Urinary bladder (tissue), 4 donors: ENCODE results near the gene ASB15. TPM values are rescaled to one million over a fixed set of nuclear protein-coding genes. Genes with fewer than 3 reads are reported as not detected.

Experiments
- DNase-seq: peaks from one replicate; pipeline ENCODE4 v3.0.0-alpha.2; 2015; ENCODE audit errors: extremely low spot score
- H3K27ac ChIP-seq: one replicate; pipeline ENCODE4 v1.5.1; 2013; ENCODE audit warnings: low read depth, mild to moderate bottlenecking, moderate library complexity
- H3K36me3 ChIP-seq: one replicate; pipeline ENCODE4 v1.6.1; 2013; ENCODE audit warnings: mild to moderate bottlenecking, moderate library complexity; ENCODE audit not compliant: insufficient read depth
- H3K4me1 ChIP-seq: one replicate; pipeline ENCODE4 v1.6.1; 2013; ENCODE audit warnings: mild to moderate bottlenecking, moderate library complexity; ENCODE audit not compliant: insufficient read depth
- H3K4me3 ChIP-seq: one replicate; pipeline ENCODE4 v1.5.1; 2013; ENCODE audit warnings: low read depth, low read length
- WGBS: extraction: QIAGEN DNeasy Blood & Tissue Kit; methylation state at CpG from one replicate; pipeline ENCODE4 v1.1.7; 2013; 5-methylcytosine and 5-hydroxymethylcytosine counted together
- polyA plus RNA-seq: library from polyadenylated mRNA; stranded (reverse); fragments of 200-250 nt; gene quantifications from one replicate; pipeline ENCODE4 v1.2.3, GENCODE V29; 2013
- total RNA-seq: library from RNA; depleted of rRNA; stranded (reverse); fragments of >200 nt; gene quantifications from one replicate; pipeline ENCODE4 v1.2.3, GENCODE V29; 2014
- donor health status: healthy with polysubstance abuse.
- donor health status: healthy.

ASB15 gene
- total and polyA plus RNA-seq, 2 donors: 0.11 TPM; not detected in 1

DNA sequence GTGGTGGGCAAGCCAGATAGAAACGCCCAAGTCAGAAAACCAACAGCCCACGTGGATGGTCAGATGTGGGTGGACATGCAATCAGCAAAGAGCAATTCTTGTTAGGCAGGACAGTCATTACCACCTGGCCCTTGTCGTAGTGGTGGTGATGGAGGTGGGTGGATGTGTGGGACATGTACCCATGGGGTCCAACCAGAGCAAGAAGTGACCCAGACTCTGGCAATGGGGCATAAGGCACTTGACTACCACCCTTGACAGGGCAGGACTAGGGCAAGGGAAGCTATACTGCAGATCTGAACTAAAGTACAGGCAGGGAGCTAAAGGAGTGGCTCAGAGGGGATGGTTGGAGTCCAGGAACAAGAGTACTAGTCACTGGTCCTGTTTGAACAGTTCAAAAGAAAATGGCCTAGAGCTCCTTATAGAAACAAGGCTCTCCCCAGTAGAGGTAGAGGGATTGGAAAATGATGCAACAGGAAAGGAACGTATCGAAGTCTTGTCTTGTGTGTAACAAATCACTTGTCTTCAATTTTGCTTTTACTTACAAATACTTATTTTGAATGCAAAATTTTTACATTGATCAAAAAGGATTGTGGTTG is 71.6 kb downstream of the ASB15 start:
- Histone ChIP-seq H3K4me3 (no peak overlapping the region), H3K27ac (no peak overlapping the region), H3K36me3 (peaks cover 1% of the 10 kb centered on the region), H3K4me1 (no peaks in the 10 kb centered on the region)
- 93% methylated on average over 5 of the region's 5 CpGs for WGBS
- DNase-seq: no peak

DNA sequence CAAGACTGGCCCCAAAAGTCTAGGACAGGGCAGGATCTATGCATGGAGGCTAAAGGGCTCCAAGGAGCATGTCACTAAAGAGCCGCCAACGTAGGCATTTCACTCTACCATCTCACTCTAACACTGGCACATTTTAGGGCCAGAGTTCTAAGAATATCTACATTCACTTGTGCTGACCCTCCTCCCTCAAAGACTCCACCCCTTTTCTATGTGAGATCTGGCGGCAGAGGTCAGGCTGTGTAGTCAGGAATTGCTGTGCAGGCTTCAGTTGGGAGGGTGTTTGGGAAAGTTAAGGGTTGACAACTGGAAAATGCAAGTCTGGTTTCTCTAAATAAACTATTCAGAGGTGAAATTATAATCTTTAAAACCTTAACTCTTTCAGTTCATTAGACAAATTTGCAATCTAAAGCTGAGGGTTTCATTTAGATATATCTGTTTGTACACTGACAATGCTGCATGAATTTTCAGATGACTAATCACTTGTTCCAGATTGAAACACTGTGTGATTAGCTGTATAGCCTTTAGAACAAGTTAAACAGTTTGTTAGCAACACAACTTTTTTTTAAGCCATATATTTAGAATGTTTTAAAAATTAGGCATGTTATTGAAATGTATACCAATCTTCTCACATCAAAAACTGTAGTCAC is 72.3 kb downstream of the ASB15 start:
- no peak for DNase-seq
- H3K4me1 ChIP-seq: no peaks in the 10 kb centered on the region
- no peak overlapping the region for H3K4me3 ChIP-seq
- H3K27ac ChIP-seq: no peak overlapping the region
- H3K36me3 ChIP-seq: peaks cover 1% of the 10 kb centered on the region
- 76% methylated on average over 3 of the region's 3 CpGs for WGBS

DNA sequence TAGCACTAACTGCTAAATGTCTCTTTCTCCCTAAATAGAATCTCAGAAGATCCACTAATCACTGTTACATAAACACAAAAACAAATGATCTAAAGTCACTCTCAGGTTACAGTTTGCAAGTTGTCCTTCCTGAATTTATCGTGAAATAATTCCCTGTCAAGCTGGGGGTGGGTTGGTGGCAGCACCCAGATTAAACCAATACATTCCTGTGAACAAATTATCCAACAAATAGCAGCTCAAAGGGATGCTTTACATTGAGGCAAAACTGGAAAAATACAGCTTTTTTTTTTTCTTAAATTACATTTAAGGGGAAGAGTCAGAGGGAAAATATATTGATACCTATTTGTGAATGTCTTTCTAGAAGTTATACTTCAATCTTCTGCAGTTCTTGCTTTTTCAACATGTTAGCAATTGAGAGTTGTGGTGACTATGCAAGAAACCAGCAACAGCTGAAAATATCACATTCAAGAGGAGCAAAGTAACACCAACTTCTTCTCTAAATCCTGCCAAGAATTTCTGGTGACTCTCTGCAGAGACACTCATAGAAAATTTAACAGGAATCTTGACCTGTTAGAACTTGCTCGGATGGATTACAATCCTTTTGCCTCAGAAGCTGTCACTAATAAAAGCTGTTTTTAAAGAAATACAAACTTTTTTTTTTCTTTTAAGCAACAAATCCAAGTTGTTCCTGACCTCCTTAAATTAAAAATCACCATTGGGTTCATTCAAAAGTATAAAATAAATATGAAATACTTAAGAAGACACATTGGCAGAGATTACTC is 73.0 kb downstream of the ASB15 start:
- no peak for DNase-seq
- 17% methylated on average over 2 of the region's 2 CpGs for WGBS
- H3K4me3 ChIP-seq: no peak overlapping the region
- peaks cover 1% of the 10 kb centered on the region for H3K36me3 ChIP-seq
- H3K27ac ChIP-seq: no peak overlapping the region
- H3K4me1 ChIP-seq: no peaks in the 10 kb centered on the region

DNA sequence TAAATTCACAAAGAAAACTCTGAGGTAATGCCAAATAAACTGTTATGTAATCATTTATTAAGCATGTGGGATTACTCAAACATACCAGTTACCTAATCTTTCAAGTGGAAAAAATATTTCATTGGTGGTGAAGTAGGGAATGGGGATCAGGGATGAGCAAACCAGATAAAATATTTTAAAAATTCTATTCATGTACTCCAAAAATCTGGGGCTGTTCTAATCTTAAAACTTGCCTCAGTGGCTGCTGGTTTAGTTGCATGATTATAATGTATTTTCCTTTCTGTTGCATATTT is 73.5 kb downstream of the ASB15 start:
- H3K4me1 ChIP-seq: no peaks in the 10 kb centered on the region
- no peak overlapping the region for H3K4me3 ChIP-seq
- H3K27ac ChIP-seq: no peak overlapping the region
- H3K36me3 ChIP-seq: peaks cover 1% of the 10 kb centered on the region
- DNase-seq: peak; percentile 10

DNA sequence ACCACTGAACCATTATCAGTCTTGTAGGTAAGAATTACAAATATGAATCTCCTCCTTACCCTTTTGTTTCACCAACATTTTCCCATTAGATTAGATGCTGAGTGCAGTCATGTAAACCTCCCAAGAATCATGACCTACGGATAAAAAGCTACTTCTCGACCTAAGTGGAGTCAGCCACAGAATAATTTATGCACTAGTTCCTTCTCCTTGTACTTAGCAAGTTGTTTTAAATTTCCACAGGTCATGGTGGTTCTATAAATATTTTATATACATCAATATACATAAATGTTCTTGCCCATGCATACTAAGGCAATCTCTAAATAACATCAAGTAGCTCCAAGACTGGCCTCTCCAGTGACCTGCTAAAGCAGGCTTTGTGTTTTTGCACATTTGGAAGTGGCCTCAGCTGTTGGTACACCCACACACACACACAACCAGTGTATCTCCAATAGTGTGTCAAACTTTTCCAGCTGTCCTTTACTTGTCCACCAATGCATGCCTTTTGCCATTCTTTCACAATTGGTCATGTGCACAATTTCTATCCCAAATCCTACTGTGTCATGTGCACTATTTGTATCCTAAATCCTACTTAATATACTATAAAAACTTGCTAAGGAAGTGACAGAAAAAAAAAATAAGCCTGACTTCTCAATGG is 75.6 kb downstream of the ASB15 start:
- Histone ChIP-seq H3K27ac (no peak overlapping the region), H3K4me1 (no peaks in the 10 kb centered on the region), H3K4me3 (no peak overlapping the region), H3K36me3 (peaks cover 3% of the 10 kb centered on the region)
- no peak for DNase-seq
- WGBS: 69% methylated on average over 2 of the region's 2 CpGs

DNA sequence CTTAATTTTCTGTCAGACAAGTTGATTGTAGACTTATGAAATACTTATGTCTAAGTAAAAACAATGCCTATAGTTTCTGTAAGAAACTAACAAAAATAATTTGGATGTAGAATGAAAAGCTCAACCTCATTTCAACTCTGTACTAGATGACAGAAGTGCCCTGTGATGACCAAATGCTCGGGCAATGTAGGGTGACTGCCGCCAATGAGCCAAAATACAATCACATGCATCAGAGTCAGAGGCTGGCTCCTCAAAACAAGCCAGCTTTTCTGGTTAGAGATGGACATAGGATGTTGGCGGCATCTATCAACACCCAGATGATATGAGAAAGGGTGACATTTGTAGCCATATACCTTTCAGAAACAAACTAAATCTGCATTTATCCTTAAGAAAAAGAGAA is 78.0 kb downstream of the ASB15 start:
- no peaks in the 10 kb centered on the region for H3K4me1 ChIP-seq
- WGBS: 98% methylated on average over 3 of the region's 3 CpGs
- no peak overlapping the region for H3K27ac ChIP-seq
- no peak for DNase-seq
- no peak overlapping the region for H3K4me3 ChIP-seq
- peaks cover 3% of the 10 kb centered on the region for H3K36me3 ChIP-seq

DNA sequence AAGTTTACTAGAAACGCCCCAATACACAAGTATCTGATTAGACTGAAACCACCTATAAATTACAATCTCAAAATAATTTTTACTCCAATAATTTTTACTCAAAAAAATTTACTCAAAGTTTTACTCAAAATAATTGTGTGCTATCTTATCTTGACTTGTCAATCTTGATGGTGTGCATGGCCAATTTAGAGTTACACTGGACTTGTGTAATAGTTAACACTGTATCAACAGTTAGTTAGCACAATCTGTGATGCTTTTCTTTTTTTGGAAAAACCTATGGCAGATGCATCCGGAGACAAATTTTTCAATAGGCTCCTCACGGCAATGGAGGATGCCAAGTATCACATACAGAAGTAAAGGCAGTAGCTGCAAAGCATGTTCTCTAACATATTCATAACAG is 79.0 kb downstream of the ASB15 start:
- Histone ChIP-seq H3K4me3 (no peak overlapping the region), H3K36me3 (peaks cover 3% of the 10 kb centered on the region), H3K4me1 (no peaks in the 10 kb centered on the region), H3K27ac (no peak overlapping the region)
- 72% methylated on average over 3 of the region's 3 CpGs for WGBS
- no peak for DNase-seq

DNA sequence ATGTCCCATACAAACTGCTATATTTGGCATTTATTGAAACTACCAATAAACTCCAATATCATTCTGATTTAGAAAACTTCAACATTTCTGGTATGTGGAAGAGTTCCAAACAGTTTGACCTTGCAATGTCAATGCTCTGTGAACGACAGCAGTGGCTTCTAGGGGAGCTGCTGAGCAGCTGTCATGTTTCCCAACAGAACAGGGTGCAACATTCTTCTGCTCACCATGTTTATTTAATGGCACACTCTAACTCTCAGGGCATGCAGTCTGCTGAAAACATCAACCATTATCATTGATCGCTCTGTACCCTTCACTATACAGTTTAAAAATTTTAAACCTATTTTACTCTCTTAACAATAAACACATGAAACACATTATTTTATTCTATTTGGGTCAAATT is 79.9 kb downstream of the ASB15 start:
- peaks cover 1% of the 10 kb centered on the region for H3K36me3 ChIP-seq
- 55% methylated on average over 2 of the region's 2 CpGs for WGBS
- DNase-seq: no peak
- H3K4me1 ChIP-seq: no peaks in the 10 kb centered on the region
- H3K27ac ChIP-seq: no peak overlapping the region
- no peak overlapping the region for H3K4me3 ChIP-seq

DNA sequence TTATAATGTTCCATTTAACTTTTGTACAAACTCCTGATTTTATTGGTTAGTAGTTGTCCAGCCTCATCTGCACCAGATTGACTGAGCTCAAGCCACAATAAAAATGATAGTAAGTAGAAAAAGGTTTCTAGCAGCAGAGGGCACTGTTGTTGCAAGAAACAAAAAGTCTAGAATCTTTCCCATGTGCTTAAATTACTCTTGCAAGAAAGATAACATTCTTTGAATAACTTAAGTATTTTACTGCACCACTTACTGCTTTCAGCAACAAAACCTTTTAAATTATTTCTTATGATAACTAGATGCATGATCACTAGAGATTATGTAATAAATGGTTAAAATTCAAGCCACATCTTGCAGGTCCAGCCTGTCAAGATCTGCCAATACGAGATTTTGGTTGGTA is 81.1 kb downstream of the ASB15 start:
- Histone ChIP-seq H3K4me1 (no peaks in the 10 kb centered on the region), H3K27ac (no peak overlapping the region), H3K36me3 (peaks cover 1% of the 10 kb centered on the region), H3K4me3 (no peak overlapping the region)
- DNase-seq: no peak
- 89% methylated on average over 1 of the region's 1 CpG for WGBS

DNA sequence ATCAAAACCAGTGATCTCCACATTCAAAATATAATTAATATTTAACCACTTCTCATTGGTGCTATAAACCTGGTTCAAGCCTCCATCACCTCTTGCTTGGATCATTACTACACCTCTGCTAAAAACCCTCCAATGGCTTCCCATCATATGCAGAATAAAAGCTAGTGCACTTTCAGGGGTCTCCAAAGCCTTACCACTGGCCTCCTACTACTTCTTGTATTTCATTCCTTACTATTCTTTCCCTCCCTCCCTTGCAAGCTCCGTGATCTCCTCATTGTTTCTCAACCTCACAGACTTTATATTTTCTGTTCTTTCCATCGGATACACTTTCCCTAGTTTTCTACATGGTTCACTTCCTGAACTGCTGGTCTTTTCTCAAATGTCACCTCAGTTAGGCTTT is 85.5 kb downstream of the ASB15 start:
- 97% methylated on average over 2 of the region's 2 CpGs for WGBS
- peaks cover 1% of the 10 kb centered on the region for H3K36me3 ChIP-seq
- no peak overlapping the region for H3K27ac ChIP-seq

DNA sequence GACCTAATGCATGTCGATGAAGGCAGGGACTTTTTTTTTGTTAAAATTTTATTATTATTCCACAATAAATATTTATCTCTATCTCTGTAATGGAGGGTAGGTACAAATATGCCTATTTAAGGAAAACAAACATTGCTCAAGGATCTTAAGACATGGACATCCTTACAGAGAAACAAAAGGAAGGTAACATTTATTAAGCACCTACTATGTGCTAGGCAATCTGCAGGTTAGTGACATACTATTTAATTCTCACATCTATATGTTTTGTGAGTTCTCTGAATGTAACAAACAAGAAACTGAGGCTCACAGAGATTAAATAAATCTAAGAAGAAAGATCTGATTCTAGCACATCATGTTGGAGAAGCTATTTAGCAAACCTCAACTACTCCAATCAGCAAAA is 86.1 kb downstream of the ASB15 start:
- H3K36me3 ChIP-seq: peaks cover 1% of the 10 kb centered on the region
- 95% methylated on average over 1 of the region's 1 CpG for WGBS
- no peak overlapping the region for H3K4me3 ChIP-seq

More for the DNA sequence above, 85.5 kb downstream of the ASB15 start:
- no peak for DNase-seq
- no peak overlapping the region for H3K4me3 ChIP-seq
- no peaks in the 10 kb centered on the region for H3K4me1 ChIP-seq

More for the DNA sequence above, 86.1 kb downstream of the ASB15 start:
- DNase-seq: no peak
- Histone ChIP-seq H3K4me1 (no peaks in the 10 kb centered on the region), H3K27ac (no peak overlapping the region)
